Natural killer cell (primary cell): ENCODE results near the gene NAALADL2. TPM values are rescaled to one million over a fixed set of nuclear protein-coding genes. Genes with fewer than 3 reads are reported as not detected.

ENCODE experiments used
- ATAC-seq, 3 donors: fragments of 150-1000 bp in 2 of 3; fragments of 200-7000 bp in 1 of 3; cut with Tn5 transposase; 1 replicate in 1 of 3; 2 replicates in 2 of 3; pipeline ENCODE4 v1.10.0; 2021; ENCODE audit warnings: mild to moderate bottlenecking in 2 of 3, moderate library complexity in 2 of 3
- DNase-seq, 2 donors: peaks; one replicate each; pipeline versions ENCODE4 v3.0.0 to v3.0.0-alpha.2; 2013 to 2021; ENCODE audit warnings: mixed read lengths in 1 of 2
- H3K27ac ChIP-seq: one replicate; pipeline ENCODE4 v1.5.1; 2013; ENCODE audit warnings: mild to moderate bottlenecking, low read length
- H3K27me3 ChIP-seq: one replicate; pipeline ENCODE4 v1.6.1; 2013; ENCODE audit warnings: low read length; ENCODE audit not compliant: control insufficient read depth, insufficient read depth
- H3K36me3 ChIP-seq: one replicate; pipeline ENCODE4 v1.6.1; 2013; ENCODE audit warnings: low read length; ENCODE audit not compliant: control insufficient read depth, insufficient read depth
- H3K4me1 ChIP-seq: one replicate; pipeline ENCODE4 v1.6.1; 2013; ENCODE audit warnings: low read length; ENCODE audit not compliant: control insufficient read depth, insufficient read depth
- H3K4me3 ChIP-seq: one replicate; pipeline ENCODE4 v1.5.1; 2013; ENCODE audit warnings: low read length
- H3K9me3 ChIP-seq: one replicate; pipeline ENCODE4 v1.6.1; 2013; ENCODE audit warnings: low read length; ENCODE audit not compliant: control insufficient read depth, insufficient read depth
- H3K27ac Mint-ChIP-seq, 2 donors: one replicate each; pipeline ENCODE4 v1.8.0; 2022; ENCODE audit warnings: mild to moderate bottlenecking in 2 of 2, mixed read lengths in 2 of 2, moderate library complexity in 1 of 2
- H3K27me3 Mint-ChIP-seq, 2 donors: one replicate each; pipeline ENCODE4 v1.8.0; 2022; ENCODE audit warnings: low read depth in 2 of 2, mixed read lengths in 2 of 2
- H3K36me3 Mint-ChIP-seq: one replicate; pipeline ENCODE4 v1.8.0; 2022; ENCODE audit warnings: mixed read lengths
- H3K4me1 Mint-ChIP-seq, 2 donors: one replicate each; pipeline ENCODE4 v1.8.0; 2022; ENCODE audit warnings: mixed read lengths in 2 of 2
- H3K4me3 Mint-ChIP-seq: one replicate; pipeline ENCODE4 v1.8.0; 2022; ENCODE audit warnings: mild to moderate bottlenecking, moderate library complexity, mixed read lengths
- H3K9me3 Mint-ChIP-seq, 2 donors: one replicate each; pipeline ENCODE4 v1.8.0; 2022; ENCODE audit warnings: mixed read lengths in 2 of 2
- WGBS: methylation state at CpG from one replicate; pipeline ENCODE4 v1.1.7; 2013; ENCODE audit warnings: missing lambda C conversion rate; ENCODE audit not compliant: insufficient coverage; 5-methylcytosine and 5-hydroxymethylcytosine counted together
- intact Hi-C: fragments of 100-400 bp; cut with micrococcal nuclease; formaldehyde crosslinking; loops from one replicate; pipeline ENCODE4 v1.14.2; 2022
- total RNA-seq, 4 donors: library from RNA; stranded (reverse); fragments of 120-200 nt in 1 of 4; gene quantifications; one replicate each; pipeline versions ENCODE4 v1.2.3 to v1.2.4, GENCODE V29; 2013 to 2022
- TF ChIP-seq, protein P1 (sequence below): fragments of 200-600 bp; IDR thresholded peaks from one replicate; pipeline ENCODE4 v1.8.0; 2022; ENCODE audit warnings: antibody characterized with exemption

Gene NAALADL2
- total RNA-seq, 3 donors from 2014 or later (not counting 1 experiment from before 2014, with no cell fraction given): not detected

DNA sequence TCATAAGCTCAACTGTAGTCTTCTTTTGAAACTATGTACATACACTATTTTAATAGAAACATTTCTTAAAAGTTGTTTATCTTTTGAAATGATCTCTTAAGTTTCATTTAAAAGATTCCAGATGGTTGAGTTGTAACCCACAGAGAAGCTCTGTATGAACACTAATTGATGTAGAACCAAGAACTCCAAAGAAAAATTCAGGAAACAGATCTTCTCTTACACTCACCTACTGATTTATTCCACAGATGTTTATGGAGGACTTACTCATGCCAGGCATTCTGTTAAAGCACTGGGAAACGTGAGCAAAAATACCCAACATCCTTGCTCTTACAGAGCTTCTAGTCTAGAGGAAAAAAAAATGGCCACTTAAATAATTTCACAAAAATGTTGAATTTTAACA lies 551.1 kb downstream of the NAALADL2 start:
- Histone ChIP-seq H3K9me3 (no peaks in the 10 kb centered on the region), H3K27me3 (no peaks in the 10 kb centered on the region), H3K27ac (no peak overlapping the region), H3K4me1 (no peaks in the 10 kb centered on the region), H3K4me3 (no peak overlapping the region), H3K36me3 (no peaks in the 10 kb centered on the region)
- no peaks in the 10 kb centered on the region for H3K27me3 Mint-ChIP-seq
- intact Hi-C loops: no loop called here
- WGBS: no CpG with 5 or more reads among the region's 1 CpG
- H3K36me3 Mint-ChIP-seq: no peaks in the 10 kb centered on the region
- H3K4me1 Mint-ChIP-seq: no peaks in the 10 kb centered on the region
- no peak overlapping the region for H3K27ac Mint-ChIP-seq
- DNase-seq (no peak), ATAC-seq (no peak)
- TF ChIP-seq, protein P1, sequence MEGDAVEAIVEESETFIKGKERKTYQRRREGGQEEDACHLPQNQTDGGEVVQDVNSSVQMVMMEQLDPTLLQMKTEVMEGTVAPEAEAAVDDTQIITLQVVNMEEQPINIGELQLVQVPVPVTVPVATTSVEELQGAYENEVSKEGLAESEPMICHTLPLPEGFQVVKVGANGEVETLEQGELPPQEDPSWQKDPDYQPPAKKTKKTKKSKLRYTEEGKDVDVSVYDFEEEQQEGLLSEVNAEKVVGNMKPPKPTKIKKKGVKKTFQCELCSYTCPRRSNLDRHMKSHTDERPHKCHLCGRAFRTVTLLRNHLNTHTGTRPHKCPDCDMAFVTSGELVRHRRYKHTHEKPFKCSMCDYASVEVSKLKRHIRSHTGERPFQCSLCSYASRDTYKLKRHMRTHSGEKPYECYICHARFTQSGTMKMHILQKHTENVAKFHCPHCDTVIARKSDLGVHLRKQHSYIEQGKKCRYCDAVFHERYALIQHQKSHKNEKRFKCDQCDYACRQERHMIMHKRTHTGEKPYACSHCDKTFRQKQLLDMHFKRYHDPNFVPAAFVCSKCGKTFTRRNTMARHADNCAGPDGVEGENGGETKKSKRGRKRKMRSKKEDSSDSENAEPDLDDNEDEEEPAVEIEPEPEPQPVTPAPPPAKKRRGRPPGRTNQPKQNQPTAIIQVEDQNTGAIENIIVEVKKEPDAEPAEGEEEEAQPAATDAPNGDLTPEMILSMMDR: no peak
- H3K4me3 Mint-ChIP-seq: no peak overlapping the region
- peaks cover 12 to 16% of the 10 kb centered on the region in 2 donors for H3K9me3 Mint-ChIP-seq

DNA sequence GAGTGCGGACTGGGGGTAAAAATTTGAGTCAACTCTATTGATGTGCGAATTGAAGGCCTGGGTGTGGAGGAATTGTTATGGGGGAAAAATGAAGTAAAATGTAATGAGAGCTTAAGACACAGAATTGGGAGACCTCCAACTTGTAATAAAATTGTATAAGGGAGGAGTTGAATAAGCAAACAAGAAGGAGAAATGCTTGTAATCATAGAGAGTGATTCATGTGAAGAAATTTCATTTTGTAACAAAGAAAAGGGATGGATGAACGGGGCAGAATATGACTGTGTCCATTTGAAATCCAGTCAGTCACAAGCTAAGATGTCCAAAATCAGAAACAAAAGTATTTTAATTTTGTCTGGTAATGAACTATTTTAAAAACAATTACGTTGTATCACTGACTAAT lies 552.3 kb downstream of the NAALADL2 start:
- H3K4me3 Mint-ChIP-seq: no peak overlapping the region

DNA sequence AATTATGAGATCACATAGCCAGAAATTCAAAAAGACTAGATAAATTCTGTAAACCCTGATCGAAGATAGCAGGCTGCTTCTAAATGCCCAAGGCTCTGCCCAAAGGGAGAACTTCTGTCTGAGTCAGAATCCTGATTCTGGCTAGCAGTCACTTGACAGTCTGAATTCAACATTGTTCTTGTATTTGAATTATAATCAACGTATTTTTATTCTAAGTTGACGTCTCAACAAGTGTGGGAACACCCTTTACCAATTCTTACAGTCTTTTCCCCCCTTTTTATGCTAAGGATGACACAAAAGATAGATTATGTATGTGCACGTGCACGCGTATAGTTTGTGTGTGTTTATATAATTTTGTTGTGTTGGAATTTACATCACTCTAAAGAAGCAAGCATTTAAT lies 552.8 kb downstream of the NAALADL2 start:
- WGBS: 74% methylated on average over 3 of the region's 6 CpGs
- H3K4me3 Mint-ChIP-seq: no peak overlapping the region
- H3K4me1 ChIP-seq: no peaks in the 10 kb centered on the region
- TF ChIP-seq, protein P1: no peak
- no peaks in the 10 kb centered on the region for H3K27me3 ChIP-seq
- ATAC-seq (no peak), DNase-seq (no peak)
- H3K27ac ChIP-seq: no peak overlapping the region
- no peaks in the 10 kb centered on the region for H3K27me3 Mint-ChIP-seq
- no peak overlapping the region for H3K4me3 ChIP-seq
- H3K9me3 Mint-ChIP-seq: peaks cover 12 to 16% of the 10 kb centered on the region in 2 donors
- H3K27ac Mint-ChIP-seq: no peak overlapping the region
- H3K36me3 ChIP-seq: no peaks in the 10 kb centered on the region
- no peaks in the 10 kb centered on the region for H3K36me3 Mint-ChIP-seq
- intact Hi-C loops: no loop called here
- H3K4me1 Mint-ChIP-seq: no peaks in the 10 kb centered on the region
- no peaks in the 10 kb centered on the region for H3K9me3 ChIP-seq

More for the DNA sequence above, 552.3 kb downstream of the NAALADL2 start:
- no peaks in the 10 kb centered on the region for H3K27me3 ChIP-seq
- intact Hi-C loops: no loop called here
- TF ChIP-seq, protein P1: no peak
- DNase-seq (no peak), ATAC-seq (no peak)
- no peaks in the 10 kb centered on the region for H3K36me3 ChIP-seq
- H3K36me3 Mint-ChIP-seq: no peaks in the 10 kb centered on the region
- WGBS: 91% methylated on average over 4 of the region's 4 CpGs
- H3K4me3 ChIP-seq: no peak overlapping the region
- H3K27ac ChIP-seq: no peak overlapping the region
- no peaks in the 10 kb centered on the region for H3K9me3 ChIP-seq
- H3K4me1 Mint-ChIP-seq: no peaks in the 10 kb centered on the region
- H3K9me3 Mint-ChIP-seq: peaks cover 12 to 16% of the 10 kb centered on the region in 2 donors
- H3K27me3 Mint-ChIP-seq: no peaks in the 10 kb centered on the region
- no peaks in the 10 kb centered on the region for H3K4me1 ChIP-seq
- no peak overlapping the region for H3K27ac Mint-ChIP-seq

DNA sequence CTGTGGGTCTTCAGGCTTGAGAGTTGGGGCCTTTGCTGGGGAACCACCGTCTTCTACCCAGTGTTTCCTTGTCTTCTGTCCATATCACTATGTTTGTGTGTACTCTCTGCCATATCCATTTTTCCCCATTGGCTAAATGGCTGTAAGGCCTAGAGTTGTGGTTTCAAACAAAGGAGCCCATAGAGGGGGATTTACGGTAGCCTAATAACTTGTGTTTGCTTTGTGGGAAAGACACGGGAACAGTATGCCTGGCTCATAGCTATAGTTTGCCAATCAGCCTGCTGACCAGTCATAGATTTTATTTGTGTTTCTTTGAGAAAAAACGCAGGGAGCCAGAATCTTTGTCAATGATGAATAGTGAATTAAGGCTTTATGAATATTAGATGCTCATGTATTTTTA lies 554.8 kb downstream of the NAALADL2 start:
- WGBS: 90% methylated on average over 4 of the region's 4 CpGs
- TF ChIP-seq, protein P1: no peak
- Mint-ChIP-seq H3K4me1 (no peaks in the 10 kb centered on the region), H3K27ac (no peak overlapping the region), H3K9me3 (peaks cover 13 to 17% of the 10 kb centered on the region in 2 donors), H3K36me3 (no peaks in the 10 kb centered on the region), H3K27me3 (no peaks in the 10 kb centered on the region), H3K4me3 (no peak overlapping the region)
- H3K4me3 ChIP-seq: no peak overlapping the region
- intact Hi-C loops: no loop called here
- H3K4me1 ChIP-seq: no peaks in the 10 kb centered on the region
- no peak overlapping the region for H3K27ac ChIP-seq
- no peak for DNase-seq
- ATAC-seq: no peak
- no peaks in the 10 kb centered on the region for H3K9me3 ChIP-seq
- H3K27me3 ChIP-seq: no peaks in the 10 kb centered on the region
- no peaks in the 10 kb centered on the region for H3K36me3 ChIP-seq
